H9 (cell line): ENCODE data around the gene TMOD1. TPM values are rescaled to one million over a fixed set of nuclear protein-coding genes. Genes with fewer than 3 reads are reported as not detected.
A peak's percentile ranks its signal among the peaks of the same experiment; 100 is the strongest.

Experiments used
- DNase-seq: peaks from one replicate; pipeline ENCODE4 v3.0.0-alpha.2; 2017
- H2AFZ ChIP-seq: one replicate; pipeline ENCODE4 v1.6.1; 2013; ENCODE audit warnings: mild to moderate bottlenecking, low read length, control low read depth, moderate library complexity
- H2AK5ac ChIP-seq: 2 replicates; pipeline ENCODE4 v1.6.1; 2013; ENCODE audit warnings: low read length, control low read depth, mixed read lengths; ENCODE audit not compliant: insufficient read length
- H2BK120ac ChIP-seq: one replicate; pipeline ENCODE4 v1.6.1; 2013; ENCODE audit warnings: low read depth, mild to moderate bottlenecking, low read length, control low read depth, inconsistent platforms; ENCODE audit not compliant: poor library complexity, severe bottlenecking
- H2BK12ac ChIP-seq: 2 replicates; pipeline ENCODE4 v1.6.1; 2013; ENCODE audit warnings: low read length, control low read depth, mixed read lengths, low read depth; ENCODE audit not compliant: insufficient read length
- H2BK15ac ChIP-seq: 2 replicates; pipeline ENCODE4 v1.6.1; 2013; ENCODE audit warnings: low read depth, low read length, control low read depth
- H2BK20ac ChIP-seq: one replicate; pipeline ENCODE4 v1.6.1; 2013; ENCODE audit warnings: low read depth, mild to moderate bottlenecking, low read length, control low read depth, inconsistent platforms; ENCODE audit not compliant: poor library complexity, severe bottlenecking
- H2BK5ac ChIP-seq: 2 replicates; pipeline ENCODE4 v1.6.1; 2013; ENCODE audit warnings: low read length, control low read depth, mixed read lengths; ENCODE audit not compliant: insufficient read length
- H3K14ac ChIP-seq: 2 replicates; pipeline ENCODE4 v1.6.1; 2013; ENCODE audit warnings: low read length, control low read depth; ENCODE audit not compliant: insufficient read depth
- H3K18ac ChIP-seq: 2 replicates; pipeline ENCODE4 v1.6.1; 2013; ENCODE audit warnings: low read depth, mild to moderate bottlenecking, mixed read lengths, low read length, control low read depth; ENCODE audit not compliant: insufficient read length
- H3K23ac ChIP-seq: 2 replicates; pipeline ENCODE4 v1.6.1; 2013; ENCODE audit warnings: low read length, control low read depth, mixed read lengths, low read depth; ENCODE audit not compliant: insufficient read length
- H3K23me2 ChIP-seq: 2 replicates; pipeline ENCODE4 v1.6.1; 2013; ENCODE audit warnings: low read depth, mild to moderate bottlenecking, mixed read lengths, low read length, control low read depth; ENCODE audit not compliant: insufficient read length, poor library complexity, severe bottlenecking
- H3K27ac ChIP-seq: 2 replicates; pipeline ENCODE4 v1.5.1; 2013; ENCODE audit warnings: low read length, control low read depth, mixed read lengths, low read depth; ENCODE audit not compliant: insufficient read length
- H3K27me3 ChIP-seq: 2 replicates; pipeline ENCODE4 v1.6.1; 2013; ENCODE audit warnings: low read length, control low read depth, inconsistent platforms; ENCODE audit not compliant: insufficient read depth
- H3K4ac ChIP-seq: 2 replicates; pipeline ENCODE4 v1.6.1; 2013; ENCODE audit warnings: low read depth, mild to moderate bottlenecking, control low read depth, inconsistent platforms, low read length, moderate library complexity
- H3K4me1 ChIP-seq: 2 replicates; pipeline ENCODE4 v1.6.1; 2013; ENCODE audit warnings: low read length, control low read depth, inconsistent platforms; ENCODE audit not compliant: insufficient read depth
- H3K4me2 ChIP-seq: 2 replicates; pipeline ENCODE4 v1.6.1; 2013; ENCODE audit warnings: low read length, control low read depth, mixed read lengths; ENCODE audit not compliant: insufficient read length, insufficient read depth
- H3K56ac ChIP-seq: 2 replicates; pipeline ENCODE4 v1.6.1; 2013; ENCODE audit warnings: low read depth, mild to moderate bottlenecking, mixed read lengths, low read length, control low read depth; ENCODE audit not compliant: insufficient read length
- H3K79me1 ChIP-seq: 2 replicates; pipeline ENCODE4 v1.6.1; 2013; ENCODE audit warnings: low read depth, mild to moderate bottlenecking, moderate library complexity, low read length, control low read depth, inconsistent platforms; ENCODE audit not compliant: insufficient read depth, poor library complexity, severe bottlenecking
- H3K79me2 ChIP-seq: 2 replicates; pipeline ENCODE4 v1.6.1; 2013; ENCODE audit warnings: low read length, control low read depth, inconsistent platforms; ENCODE audit not compliant: insufficient read depth
- H3K9ac ChIP-seq: 2 replicates; pipeline ENCODE4 v1.6.1; 2013; ENCODE audit warnings: low read length, control low read depth, mixed read lengths; ENCODE audit not compliant: insufficient read length; ENCODE audit errors: extremely low read depth
- H3K9me3 ChIP-seq: one replicate; pipeline ENCODE4 v1.6.1; 2013; ENCODE audit warnings: low read depth, low read length, inconsistent platforms; ENCODE audit not compliant: control insufficient read depth
- H3T11ph ChIP-seq: one replicate; pipeline ENCODE4 v1.6.1; 2013; ENCODE audit warnings: mild to moderate bottlenecking, low read length, control low read depth, inconsistent platforms
- H4K20me1 ChIP-seq: one replicate; pipeline ENCODE4 v1.6.1; 2013; ENCODE audit not compliant: control insufficient read depth, insufficient read length, insufficient read depth
- H4K5ac ChIP-seq: 2 replicates; pipeline ENCODE4 v1.6.1; 2013; ENCODE audit warnings: low read depth, mild to moderate bottlenecking, mixed read lengths, low read length, control low read depth; ENCODE audit not compliant: insufficient read length
- H4K8ac ChIP-seq: replicated peaks from 2 replicates; pipeline ENCODE4 v1.6.1; 2013; ENCODE audit warnings: low read length, control low read depth, mixed read lengths, low read depth; ENCODE audit not compliant: insufficient read length
- H4K91ac ChIP-seq: 2 replicates; pipeline ENCODE4 v1.6.1; 2013; ENCODE audit warnings: low read depth, mild to moderate bottlenecking, moderate library complexity, mixed read lengths, low read length, control low read depth; ENCODE audit not compliant: insufficient read length
- H3K27ac Mint-ChIP-seq, 3 experiments: 2 replicates in 2 of 3; 3 replicates in 1 of 3; pipeline ENCODE4 v1.8.0; 2020 to 2021; ENCODE audit warnings: mixed read lengths in 3 of 3, mild to moderate bottlenecking in 1 of 3, moderate library complexity in 1 of 3
- H3K27me3 Mint-ChIP-seq: 2 replicates; pipeline ENCODE4 v1.8.0; 2021; ENCODE audit warnings: low read depth, mild to moderate bottlenecking, moderate library complexity, mixed read lengths
- H3K36me3 Mint-ChIP-seq, 3 experiments: 2 replicates in 2 of 3; 3 replicates in 1 of 3; pipeline ENCODE4 v1.8.0; 2020 to 2021; ENCODE audit warnings: low read depth in 3 of 3, mixed read lengths in 3 of 3; ENCODE audit not compliant: insufficient read depth in 1 of 3
- H3K4me1 Mint-ChIP-seq, 2 experiments: 2 replicates each; pipeline ENCODE4 v1.8.0; 2020; ENCODE audit warnings: mixed read lengths in 2 of 2
- H3K4me3 Mint-ChIP-seq, 2 experiments: 2 replicates in 1 of 2; 3 replicates in 1 of 2; pipeline ENCODE4 v1.8.0; 2020 to 2021; ENCODE audit warnings: mild to moderate bottlenecking in 2 of 2, mixed read lengths in 2 of 2, moderate library complexity in 1 of 2
- H3K9me3 Mint-ChIP-seq, 2 experiments: 2 replicates in 1 of 2; 3 replicates in 1 of 2; pipeline ENCODE4 v1.8.0; 2020; ENCODE audit warnings: mild to moderate bottlenecking in 2 of 2, mixed read lengths in 2 of 2, moderate library complexity in 1 of 2
- WGBS: extraction: QIAGEN DNeasy Blood & Tissue Kit; methylation state at CpG from one replicate; pipeline ENCODE4 v1.1.7; 2013; ENCODE audit warnings: missing lambda C conversion rate, low lambda C conversion rate, mixed read lengths; ENCODE audit not compliant: insufficient read length; ENCODE audit errors: extremely low coverage; 5-methylcytosine and 5-hydroxymethylcytosine counted together
- total RNA-seq: library from RNA; stranded (reverse); gene quantifications from 2 replicates; pipeline ENCODE4 v1.2.1, GENCODE V29; 2021
- TF ChIP-seq, protein P1 (sequence below): fragments of 200-600 bp; sonication (generic); conservative IDR thresholded peaks from 3 replicates; pipeline ENCODE4 v1.8.0; 2021; ENCODE audit warnings: antibody characterized with exemption, mild to moderate bottlenecking

Gene TMOD1
- total RNA-seq, 1 experiment from 2014 or later: 0.98 TPM

DNA sequence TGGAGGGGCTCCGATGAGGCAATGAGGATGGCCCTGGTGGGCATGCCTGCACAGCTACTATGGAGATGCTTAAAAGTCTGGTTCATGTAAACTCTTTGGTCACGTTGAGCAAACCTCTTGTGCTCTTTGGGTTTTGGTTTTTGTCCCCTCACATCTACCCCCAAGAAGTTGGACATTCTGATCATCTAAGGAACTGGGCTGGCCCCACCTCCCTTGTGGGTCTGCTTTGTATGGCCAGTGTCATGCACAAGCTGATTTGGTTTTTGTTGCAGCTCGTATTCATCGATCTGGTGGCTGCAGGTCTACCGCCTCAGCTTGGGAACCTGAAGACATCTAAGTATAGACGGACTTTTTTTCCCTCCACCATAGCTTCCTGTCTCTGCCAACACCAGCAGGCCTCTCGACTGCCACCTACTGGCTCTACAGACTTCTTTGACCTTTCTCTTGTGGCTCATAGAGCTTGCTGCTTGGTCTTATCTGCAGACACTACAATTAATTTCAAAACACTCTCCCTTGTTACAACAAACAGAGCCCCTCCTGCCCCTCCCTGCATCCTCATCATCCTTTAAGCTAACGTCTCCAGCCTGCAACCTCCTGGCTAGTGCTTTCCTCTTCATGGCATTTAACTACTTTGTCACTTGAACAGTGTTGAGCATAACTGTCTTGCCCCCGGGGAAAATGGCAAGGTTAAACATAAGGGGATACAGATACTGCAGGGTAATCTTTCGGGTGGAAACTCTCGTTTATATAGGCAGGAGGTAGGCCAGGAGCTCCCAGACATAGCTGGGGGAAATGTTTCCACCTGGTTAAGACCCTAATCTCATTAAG lies 97.2 kb downstream of the TMOD1 start:
- no peak overlapping the region for H2AK5ac ChIP-seq
- no peak overlapping the region for H4K8ac ChIP-seq
- TF ChIP-seq, protein P1, sequence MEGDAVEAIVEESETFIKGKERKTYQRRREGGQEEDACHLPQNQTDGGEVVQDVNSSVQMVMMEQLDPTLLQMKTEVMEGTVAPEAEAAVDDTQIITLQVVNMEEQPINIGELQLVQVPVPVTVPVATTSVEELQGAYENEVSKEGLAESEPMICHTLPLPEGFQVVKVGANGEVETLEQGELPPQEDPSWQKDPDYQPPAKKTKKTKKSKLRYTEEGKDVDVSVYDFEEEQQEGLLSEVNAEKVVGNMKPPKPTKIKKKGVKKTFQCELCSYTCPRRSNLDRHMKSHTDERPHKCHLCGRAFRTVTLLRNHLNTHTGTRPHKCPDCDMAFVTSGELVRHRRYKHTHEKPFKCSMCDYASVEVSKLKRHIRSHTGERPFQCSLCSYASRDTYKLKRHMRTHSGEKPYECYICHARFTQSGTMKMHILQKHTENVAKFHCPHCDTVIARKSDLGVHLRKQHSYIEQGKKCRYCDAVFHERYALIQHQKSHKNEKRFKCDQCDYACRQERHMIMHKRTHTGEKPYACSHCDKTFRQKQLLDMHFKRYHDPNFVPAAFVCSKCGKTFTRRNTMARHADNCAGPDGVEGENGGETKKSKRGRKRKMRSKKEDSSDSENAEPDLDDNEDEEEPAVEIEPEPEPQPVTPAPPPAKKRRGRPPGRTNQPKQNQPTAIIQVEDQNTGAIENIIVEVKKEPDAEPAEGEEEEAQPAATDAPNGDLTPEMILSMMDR: peak; percentile 92
- H3K18ac ChIP-seq: no peak overlapping the region
- H3K4ac ChIP-seq: no peak overlapping the region
- H4K91ac ChIP-seq: no peak overlapping the region
- H2BK20ac ChIP-seq: no peak overlapping the region
- H2BK12ac ChIP-seq: no peak overlapping the region
- H3K27me3 Mint-ChIP-seq: no peaks in the 10 kb centered on the region
- H3K79me2 ChIP-seq: no peaks in the 10 kb centered on the region
- H2AFZ ChIP-seq: peak overlapping the region; percentile 59
- H3K4me1 ChIP-seq: no peaks in the 10 kb centered on the region; the same call in 1 of the 2 replicates
- peak overlapping the region in 1 of 3 experiments; percentile 59; a peak in 1 of 7 replicates for H3K27ac Mint-ChIP-seq
- H3K23me2 ChIP-seq: no peaks in the 10 kb centered on the region
- H3K23ac ChIP-seq: no peak overlapping the region
- H3K9me3 Mint-ChIP-seq: no peaks in the 10 kb centered on the region
- H3K14ac ChIP-seq: no peak overlapping the region
- H4K20me1 ChIP-seq: no peaks in the 10 kb centered on the region
- no peak overlapping the region for H2BK15ac ChIP-seq
- H3T11ph ChIP-seq: no peak overlapping the region
- no peaks in the 10 kb centered on the region for H3K79me1 ChIP-seq
- no peaks in the 10 kb centered on the region for H3K9me3 ChIP-seq
- no peak overlapping the region for H3K9ac ChIP-seq
- no peak overlapping the region for H3K27ac ChIP-seq
- no peaks in the 10 kb centered on the region for H3K27me3 ChIP-seq
- H2BK120ac ChIP-seq: no peak overlapping the region
- H3K36me3 Mint-ChIP-seq: peaks cover 11 to 39% (median 32%) of the 10 kb centered on the region in 3 experiments
- H3K4me1 Mint-ChIP-seq: peaks cover 4% of the 10 kb centered on the region in 2 experiments
- H4K5ac ChIP-seq: no peak overlapping the region
- H3K4me2 ChIP-seq: no peak overlapping the region
- H3K4me3 Mint-ChIP-seq: no peak overlapping the region
- H2BK5ac ChIP-seq: no peak overlapping the region
- no peak overlapping the region for H3K56ac ChIP-seq
- peak; percentile 83 for DNase-seq
- WGBS: no CpG with 5 or more reads among the region's 11 CpGs
